ENCODE measurements around the gene FKBP5.
"Not testable (repeated sequence)": the region's sequence is repeated elsewhere in the genome, so short reads cannot be mapped to it uniquely, and the experiment has no call there.

FKBP5 gene

DNA sequence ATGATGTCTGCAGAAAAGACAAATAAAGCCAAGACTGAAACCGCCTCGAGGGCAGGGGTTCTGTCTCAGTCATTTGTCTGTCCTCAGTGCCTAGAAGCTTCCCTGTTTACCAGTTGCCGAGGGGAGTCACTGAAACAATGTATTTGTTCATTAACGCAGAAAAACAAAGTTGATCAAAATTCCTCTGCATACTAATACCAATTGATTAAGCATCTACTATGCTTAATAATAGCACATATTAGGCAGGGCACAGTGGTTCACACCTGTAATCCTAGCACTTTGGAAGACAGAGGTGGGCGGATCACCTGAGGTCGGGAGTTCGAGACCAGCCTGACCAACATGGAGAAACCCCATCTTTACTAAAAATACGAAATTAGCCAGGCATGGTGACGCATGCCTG is 1.8 kb upstream of the FKBP5 start:
- DNase-seq (ENCODE audit: low read depth in 2 of 2): no peak
- TF ChIP-seq, protein P1, sequence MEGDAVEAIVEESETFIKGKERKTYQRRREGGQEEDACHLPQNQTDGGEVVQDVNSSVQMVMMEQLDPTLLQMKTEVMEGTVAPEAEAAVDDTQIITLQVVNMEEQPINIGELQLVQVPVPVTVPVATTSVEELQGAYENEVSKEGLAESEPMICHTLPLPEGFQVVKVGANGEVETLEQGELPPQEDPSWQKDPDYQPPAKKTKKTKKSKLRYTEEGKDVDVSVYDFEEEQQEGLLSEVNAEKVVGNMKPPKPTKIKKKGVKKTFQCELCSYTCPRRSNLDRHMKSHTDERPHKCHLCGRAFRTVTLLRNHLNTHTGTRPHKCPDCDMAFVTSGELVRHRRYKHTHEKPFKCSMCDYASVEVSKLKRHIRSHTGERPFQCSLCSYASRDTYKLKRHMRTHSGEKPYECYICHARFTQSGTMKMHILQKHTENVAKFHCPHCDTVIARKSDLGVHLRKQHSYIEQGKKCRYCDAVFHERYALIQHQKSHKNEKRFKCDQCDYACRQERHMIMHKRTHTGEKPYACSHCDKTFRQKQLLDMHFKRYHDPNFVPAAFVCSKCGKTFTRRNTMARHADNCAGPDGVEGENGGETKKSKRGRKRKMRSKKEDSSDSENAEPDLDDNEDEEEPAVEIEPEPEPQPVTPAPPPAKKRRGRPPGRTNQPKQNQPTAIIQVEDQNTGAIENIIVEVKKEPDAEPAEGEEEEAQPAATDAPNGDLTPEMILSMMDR (IDR thresholded peaks at IDR 0.05; ENCODE audit: low read depth, low read length): no peak
- no peak overlapping the region for H3K4me3 ChIP-seq (replicated peaks in 1 of 2; ENCODE audit: low read depth in 2 of 2, low read length in 2 of 2)

DNA sequence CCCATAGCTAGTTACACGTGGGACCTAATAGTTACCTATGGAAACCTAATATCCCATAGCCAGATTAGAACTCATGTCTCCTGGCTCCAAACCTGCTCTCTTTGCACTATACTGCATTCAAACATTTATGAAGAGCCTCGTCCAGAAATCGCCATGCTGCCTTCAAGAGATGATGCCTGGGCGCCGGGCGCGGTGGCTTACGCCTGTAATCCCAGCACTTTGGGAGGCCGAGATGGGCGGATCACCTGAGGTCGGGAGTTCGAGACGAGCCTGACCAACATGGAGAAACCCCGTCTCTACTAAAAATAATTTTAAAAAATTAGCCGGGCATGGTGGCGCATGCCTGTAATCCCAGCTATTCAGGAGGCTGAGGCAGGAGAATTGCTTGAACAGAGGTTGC is 1.3 kb upstream of the FKBP5 start:
- not testable (repeated sequence) for H3K4me3 ChIP-seq (replicated peaks in 1 of 2; ENCODE audit: low read depth in 2 of 2, low read length in 2 of 2); DNase-seq (ENCODE audit: low read depth in 2 of 2)

DNA sequence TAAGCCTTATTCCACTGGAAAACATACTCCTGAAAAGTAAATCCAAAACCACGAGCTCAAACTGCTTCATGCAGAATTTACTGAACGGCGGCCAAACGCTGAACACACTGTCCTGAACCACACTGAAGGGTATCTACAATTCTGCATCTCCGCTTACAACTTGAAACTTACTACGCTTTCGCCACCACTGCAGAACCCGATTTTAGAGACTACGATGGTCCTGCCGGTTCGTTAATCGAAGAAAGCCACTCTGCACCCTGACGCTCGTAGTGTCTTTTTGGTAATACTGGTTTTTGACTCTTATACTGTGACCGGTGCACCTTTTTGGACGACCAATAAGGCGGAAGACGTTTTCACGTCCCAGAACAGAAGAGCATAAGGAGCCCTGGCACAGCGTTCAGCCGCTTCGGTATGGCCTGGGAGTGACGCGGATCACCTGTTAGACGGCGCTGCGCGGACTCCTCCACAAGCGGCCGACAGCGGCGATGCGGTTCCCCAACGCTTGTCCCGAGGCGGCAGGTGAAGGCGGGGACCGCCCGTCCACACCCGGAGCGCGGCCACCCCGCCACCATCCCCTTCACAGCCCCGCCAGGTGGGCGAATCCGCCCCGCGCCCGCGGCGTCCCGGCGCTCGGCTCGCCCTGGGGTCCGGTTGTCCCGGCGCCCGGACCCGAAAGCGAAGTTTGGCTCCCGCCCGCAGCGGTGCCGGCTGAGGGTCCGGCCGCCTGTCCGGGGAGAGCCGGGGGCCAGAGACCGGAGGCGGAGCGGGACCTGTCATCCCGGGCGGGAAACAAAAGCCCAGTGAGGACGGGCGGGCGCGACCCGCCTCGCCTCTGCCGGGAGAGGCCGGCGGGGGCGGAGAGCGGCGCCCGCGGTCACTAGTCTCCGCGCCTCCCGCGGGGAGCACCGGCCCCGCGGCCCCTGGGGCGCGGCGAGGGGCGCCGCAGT is 784 bp downstream of the FKBP5 start:
- TF ChIP-seq, protein P1 (IDR thresholded peaks at IDR 0.05; ENCODE audit: low read depth, low read length): no peak
- H3K4me3 ChIP-seq (replicated peaks in 1 of 2; ENCODE audit: low read depth in 2 of 2, low read length in 2 of 2): peak overlapping the region; percentile 72
- DNase-seq (ENCODE audit: low read depth in 2 of 2): peak; percentile 47 to 50

DNA sequence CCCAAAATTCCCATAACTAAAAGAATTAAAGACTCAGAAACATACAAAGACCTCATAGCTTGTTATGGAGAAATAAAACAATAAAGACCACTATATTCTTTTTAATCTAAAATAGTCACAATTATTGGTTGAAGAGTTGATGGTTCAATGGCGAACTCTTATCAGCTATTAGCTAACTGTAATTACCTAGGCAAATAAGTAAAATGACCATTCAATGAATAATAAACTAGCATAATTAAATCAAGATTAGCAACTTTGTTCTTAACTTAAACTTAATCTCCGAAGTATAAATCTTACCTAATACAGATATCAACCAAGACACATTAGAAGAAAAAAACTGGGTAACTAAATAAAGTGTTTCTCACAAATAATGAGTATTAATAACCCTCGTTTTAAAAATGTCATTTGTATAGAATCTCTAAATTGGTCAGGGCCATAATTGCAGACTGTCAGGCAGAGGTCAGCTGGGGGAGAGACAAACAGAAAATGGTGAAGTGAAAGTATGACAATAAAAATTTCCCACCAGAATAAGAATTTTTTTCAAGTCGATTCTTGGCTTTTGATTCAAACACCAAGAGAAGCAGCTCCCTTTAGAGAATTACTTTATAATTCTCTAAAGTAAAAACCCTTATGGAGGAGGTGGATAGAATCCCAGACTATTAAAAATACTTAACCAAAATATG is 1.7 kb downstream of the FKBP5 start:
- no peak for DNase-seq (ENCODE audit: low read depth in 2 of 2)
- peak overlapping the region; percentile 72 for H3K4me3 ChIP-seq (replicated peaks in 1 of 2; ENCODE audit: low read depth in 2 of 2, low read length in 2 of 2)
- TF ChIP-seq, protein P1 (IDR thresholded peaks at IDR 0.05; ENCODE audit: low read depth, low read length): no peak

DNA sequence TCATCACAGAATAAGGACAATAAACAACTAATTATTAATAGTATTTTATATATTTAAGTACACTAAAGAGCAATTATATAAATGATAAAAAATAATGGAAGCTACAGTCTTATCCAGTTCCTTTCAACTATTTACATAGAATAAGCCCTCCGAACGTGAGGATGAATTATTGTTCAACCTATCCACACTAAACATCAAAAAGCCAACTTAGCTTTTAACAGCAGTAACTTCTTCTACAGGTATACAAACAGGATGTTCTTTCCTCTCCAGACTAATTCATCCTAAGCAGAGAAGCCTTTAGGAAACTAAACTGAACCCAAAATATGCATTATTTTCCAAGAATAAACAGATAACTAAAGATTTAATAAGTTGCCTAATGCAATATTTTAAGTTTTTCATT is 2.3 kb downstream of the FKBP5 start:
- no peak for DNase-seq (ENCODE audit: low read depth in 2 of 2)
- TF ChIP-seq, protein P1 (IDR thresholded peaks at IDR 0.05; ENCODE audit: low read depth, low read length): no peak
- peak overlapping the region; percentile 72 for H3K4me3 ChIP-seq (replicated peaks in 1 of 2; ENCODE audit: low read depth in 2 of 2, low read length in 2 of 2)

DNA sequence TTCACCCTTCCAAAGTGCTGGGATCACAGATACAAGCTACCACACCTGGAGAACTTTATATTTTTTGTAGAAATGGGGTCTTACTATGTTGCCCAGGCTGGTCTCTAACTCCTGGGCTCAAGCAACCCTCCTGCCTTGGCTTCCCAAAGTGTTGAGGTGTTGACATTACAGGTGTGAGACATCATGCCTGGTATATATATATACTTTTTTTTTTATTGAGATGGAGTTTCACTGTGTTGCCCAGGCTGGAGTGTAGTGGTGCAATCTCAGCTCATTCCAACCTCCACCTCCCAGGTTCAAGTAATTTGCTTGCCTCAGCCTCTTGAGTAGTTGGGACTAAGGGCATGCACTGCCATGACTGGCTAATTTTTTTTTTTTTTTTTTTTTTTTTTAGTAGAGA is 5.4 kb downstream of the FKBP5 start:
- DNase-seq (ENCODE audit: low read depth in 2 of 2): no peak
- H3K4me3 ChIP-seq (replicated peaks in 1 of 2; ENCODE audit: low read depth in 2 of 2, low read length in 2 of 2): no peak overlapping the region
- TF ChIP-seq, protein P1 (IDR thresholded peaks at IDR 0.05; ENCODE audit: low read depth, low read length): no peak

DNA sequence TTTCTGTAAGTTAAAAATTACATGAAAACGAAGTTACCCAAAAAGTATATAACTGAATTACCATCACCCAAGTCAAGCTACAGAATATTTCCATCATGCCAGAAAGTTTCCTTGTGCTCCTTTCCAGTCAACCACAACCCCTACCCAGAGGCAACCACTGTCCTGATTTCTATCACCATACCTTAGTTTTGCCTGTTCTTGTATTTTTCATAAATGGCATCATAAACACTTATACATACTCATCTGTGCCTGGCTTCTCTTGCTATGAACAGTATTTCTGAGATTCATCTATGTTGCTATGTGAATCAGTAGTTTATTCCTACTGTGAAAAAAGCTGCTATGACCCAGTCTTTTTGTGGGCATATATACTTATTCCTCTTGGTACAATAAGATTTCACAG is 7.4 kb downstream of the FKBP5 start:
- TF ChIP-seq, protein P1 (IDR thresholded peaks at IDR 0.05; ENCODE audit: low read depth, low read length): no peak
- DNase-seq (ENCODE audit: low read depth in 2 of 2): no peak
- H3K4me3 ChIP-seq (replicated peaks in 1 of 2; ENCODE audit: low read depth in 2 of 2, low read length in 2 of 2): no peak overlapping the region
